GM08714 (cell line): ENCODE data around the gene DCDC2.
"Not testable (repeated sequence)": the region's sequence is repeated elsewhere in the genome, so short reads cannot be mapped to it uniquely, and the experiment has no call there.

Experiments used
- H3K4me3 ChIP-seq: fragments of 200-500 bp; sonication (Bioruptor generic); 2 replicates; pipeline ENCODE4 v1.5.1; 2014; ENCODE audit warnings: mild to moderate bottlenecking, low read length, inconsistent platforms
- ZNF274 ChIP-seq: IDR thresholded peaks from 2 replicates; pipeline ENCODE4 v1.6.1; 2012; ENCODE audit warnings: mild to moderate bottlenecking, low read depth, low read length

DCDC2 gene

DNA sequence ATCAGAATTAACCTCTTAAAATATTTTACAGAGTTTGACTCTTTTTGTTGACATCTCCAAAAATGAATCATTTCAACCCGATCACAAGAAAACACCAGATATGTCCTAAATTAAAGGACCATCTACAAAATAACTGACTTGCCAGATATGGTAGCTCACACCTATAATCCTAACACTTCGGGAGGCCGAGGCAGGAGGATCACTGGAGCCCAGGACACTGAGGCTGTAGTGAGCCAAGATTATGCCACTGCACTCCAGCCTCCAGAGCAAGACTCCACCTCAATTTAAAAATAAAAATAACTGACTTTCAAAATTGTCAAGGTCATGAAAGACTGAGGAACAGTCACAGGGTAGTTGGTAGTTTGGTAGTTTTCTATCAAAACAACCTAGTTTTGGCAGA is 34.9 kb downstream of the DCDC2 start:
- no peak for TF ChIP-seq ZNF274
- H3K4me3 ChIP-seq = no peak overlapping the region

DNA sequence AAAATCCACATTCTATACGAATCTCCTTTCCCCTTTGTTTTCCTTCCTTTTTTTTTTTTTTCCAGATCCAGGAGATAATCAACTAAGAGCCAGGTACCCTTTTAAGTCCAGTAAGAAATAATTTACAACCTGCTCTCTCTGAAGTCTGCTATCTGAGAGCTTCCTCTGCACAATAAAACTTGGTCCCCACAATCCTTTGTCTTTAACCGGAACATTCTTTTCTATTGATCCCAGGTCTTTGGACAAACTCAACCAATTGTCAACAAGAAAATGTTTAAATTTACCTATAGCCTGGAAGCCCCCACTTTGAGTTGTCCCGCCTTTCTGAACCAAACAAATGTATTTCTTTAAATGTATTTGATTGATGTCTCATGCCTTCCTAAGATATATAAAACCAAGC is 35.4 kb downstream of the DCDC2 start:
- H3K4me3 ChIP-seq = not testable (repeated sequence)

DNA sequence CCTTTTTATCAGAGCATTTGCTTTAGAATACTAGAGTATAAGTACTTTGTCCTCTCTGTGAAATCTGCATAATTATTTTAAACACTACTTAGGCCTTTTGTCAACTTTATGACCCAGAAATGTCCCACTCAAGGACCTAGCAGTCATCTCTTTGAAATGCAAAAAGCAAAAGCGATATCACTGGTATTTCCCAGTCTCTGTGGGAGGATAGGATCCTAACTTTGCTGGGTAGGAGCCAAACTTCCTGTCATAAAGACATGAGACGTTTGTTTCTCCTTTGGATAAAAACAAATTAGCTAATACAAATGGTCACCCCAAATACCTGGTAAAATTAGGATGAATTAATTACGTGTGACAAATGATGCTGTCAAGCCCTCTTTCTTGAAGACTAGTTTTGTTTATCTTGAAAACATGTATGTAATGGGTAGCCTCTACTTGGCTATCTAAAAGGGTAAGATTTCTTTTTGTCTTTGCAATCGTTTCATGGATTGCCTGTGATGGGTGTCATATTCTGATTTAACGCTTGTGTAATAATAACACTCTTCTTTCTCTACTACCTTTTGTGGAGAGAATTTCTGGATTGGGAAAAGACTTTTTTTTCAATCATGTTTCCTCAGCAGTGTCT is 36.2 kb downstream of the DCDC2 start:
- TF ChIP-seq ZNF274 = no peak

DNA sequence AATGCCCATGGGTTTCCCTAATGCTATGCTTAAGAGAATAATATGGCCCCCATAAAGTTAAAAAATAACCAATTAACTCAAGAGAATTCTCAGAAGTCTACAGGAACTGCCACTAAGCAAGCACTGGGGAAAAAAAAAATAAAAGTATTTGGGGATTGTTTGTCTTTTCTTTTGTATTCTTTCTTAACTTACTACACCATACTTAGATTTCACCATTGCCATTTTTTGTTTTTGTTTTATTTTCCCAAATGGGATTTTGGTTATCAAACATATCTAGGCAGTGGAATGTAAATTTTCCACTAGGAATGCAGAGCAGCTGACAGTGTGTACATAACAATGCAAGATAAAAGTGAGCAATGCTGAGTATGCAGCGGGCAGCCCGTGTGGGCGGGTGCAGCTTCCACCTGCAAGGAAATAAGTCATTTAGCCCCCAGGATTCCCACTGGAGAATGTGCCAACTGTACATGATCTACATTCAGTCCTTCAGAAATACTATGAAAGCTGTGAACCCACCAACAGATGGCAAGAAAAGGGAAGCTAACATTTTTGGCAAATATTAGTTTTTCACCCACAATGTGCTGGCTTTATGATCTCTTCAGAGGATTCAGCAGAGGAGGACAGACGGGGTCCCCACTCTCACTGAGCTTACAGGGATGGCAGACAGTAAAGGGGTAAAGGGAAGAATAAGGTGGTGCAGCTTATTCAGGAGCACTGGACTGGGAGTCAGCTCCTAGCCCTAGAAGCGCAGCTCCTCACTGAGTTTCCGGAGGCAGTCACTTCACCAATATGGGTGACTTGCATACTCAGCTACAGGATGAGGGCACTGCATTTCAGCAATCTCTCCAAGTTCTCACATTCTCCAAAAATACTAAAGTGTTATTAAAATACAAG is 44.4 kb downstream of the DCDC2 start:
- TF ChIP-seq ZNF274 = no peak
- H3K4me3 ChIP-seq = no peak overlapping the region

More for the DNA sequence above, 36.2 kb downstream of the DCDC2 start:
- H3K4me3 ChIP-seq = no peak overlapping the region

DNA sequence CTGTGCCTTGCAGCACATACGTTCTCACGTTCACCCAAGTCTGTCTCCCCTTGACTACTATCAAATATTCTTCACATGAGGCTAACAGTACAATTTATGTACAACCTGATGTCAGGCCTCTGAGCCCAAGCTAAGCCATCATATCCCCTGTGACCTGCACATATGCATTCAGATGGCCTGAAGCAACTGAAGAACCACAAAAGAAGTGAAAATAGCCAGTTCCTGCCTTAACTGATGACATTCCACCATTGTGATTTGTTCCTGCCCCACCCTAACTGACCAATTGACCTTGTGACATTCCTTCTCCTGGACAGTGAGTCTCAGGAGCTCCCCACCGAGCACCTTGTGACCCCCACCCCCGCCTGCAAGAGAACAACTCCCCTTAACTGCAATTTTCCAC is 46.1 kb downstream of the DCDC2 start:
- not testable (repeated sequence) for H3K4me3 ChIP-seq

DNA sequence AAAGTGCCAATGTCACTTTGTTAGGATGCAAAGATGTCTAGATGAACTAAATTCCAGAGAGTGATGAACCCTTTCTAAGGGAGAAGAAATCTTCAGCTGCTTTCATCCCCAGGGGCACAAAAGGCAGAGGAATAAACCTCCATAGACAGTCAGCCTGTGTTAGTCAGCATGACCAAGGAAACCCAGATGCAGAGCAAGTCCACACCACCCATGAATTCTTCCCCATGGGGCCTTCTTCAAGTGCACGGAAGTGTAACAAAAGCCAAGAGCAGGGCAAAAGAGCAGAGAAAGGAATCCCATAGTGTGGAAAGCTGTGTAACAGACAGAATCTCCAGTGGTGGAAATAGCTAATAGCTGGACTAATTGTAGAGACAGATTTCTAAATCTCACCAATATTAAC is 50.0 kb downstream of the DCDC2 start:
- TF ChIP-seq ZNF274 = no peak

DNA sequence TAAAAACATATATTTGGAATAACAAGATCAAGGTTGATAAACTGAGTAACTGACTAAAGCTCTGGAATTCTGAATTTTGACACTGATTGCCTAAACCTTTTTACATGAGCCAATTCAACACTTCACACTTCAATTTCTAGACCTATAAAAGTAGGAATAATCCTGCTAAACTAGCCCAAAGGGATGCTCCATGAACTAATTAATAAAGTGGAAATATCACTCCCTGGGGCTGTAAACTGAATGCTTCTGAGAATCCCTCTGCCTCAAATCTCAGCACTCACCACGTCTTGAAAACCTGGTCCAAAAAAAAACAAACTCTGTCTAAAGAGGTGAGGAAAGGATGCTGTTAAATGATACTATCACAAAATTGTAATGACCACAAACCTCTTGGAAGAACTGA is 50.9 kb downstream of the DCDC2 start:
- H3K4me3 ChIP-seq = no peak overlapping the region
- no peak for TF ChIP-seq ZNF274

More for the DNA sequence above, 50.0 kb downstream of the DCDC2 start:
- H3K4me3 ChIP-seq = no peak overlapping the region

DNA sequence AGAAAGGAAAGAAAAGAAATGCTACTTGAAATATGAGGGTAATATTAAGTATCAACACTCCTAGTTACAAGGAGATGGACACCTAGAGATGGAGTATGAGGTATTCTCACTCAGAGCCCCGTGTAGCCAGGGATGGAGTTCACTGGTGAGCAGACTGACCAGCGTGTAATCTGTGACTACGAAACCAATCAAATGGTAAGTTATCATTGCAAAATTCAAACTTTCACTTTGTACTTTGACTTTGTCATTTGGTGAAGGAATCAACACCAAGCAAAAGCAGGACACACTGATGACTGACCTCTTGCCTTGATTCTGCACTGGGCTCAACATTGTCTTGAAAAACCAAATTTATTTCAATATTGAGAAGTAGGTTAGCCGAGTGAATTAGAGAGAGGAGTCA is 51.8 kb downstream of the DCDC2 start:
- no peak overlapping the region for H3K4me3 ChIP-seq
- TF ChIP-seq ZNF274 = no peak

DNA sequence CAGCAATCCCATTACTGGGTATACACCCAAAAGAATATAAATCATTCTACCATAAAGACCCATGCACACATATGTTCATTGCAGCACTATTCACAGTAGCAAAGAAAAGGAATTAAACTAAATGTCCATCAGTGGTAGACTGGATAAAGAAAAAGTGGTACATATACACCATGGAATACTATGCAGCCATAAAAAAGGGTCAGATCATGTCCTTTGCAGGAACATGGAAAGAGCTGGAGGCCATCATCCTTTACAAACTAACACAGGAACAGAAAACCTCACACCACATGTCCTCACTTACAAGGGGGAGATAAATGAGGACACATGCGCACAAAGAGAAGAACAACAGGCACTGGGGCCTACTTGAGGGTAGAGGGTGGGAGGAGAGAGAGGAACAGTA is 60.9 kb downstream of the DCDC2 start:
- H3K4me3 ChIP-seq = no peak overlapping the region
- no peak for TF ChIP-seq ZNF274

DNA sequence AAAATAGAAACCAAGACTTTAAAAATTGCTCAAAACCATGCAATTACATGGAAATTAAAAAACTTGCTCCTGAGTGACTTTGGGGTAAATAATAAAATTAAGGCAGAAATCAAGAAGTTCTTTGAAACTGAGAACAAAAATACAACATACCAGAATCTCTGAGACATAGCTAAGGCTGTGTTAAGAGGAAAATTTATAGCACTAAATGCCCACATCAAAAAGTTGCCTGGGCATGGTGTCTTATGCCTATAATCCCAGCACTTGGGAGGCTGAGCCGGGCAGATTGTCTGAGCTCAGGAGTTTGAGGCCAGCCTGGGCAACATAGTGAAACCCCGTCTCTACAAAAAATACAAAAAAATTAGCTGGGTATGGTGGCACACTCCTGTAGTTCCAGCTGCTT is 64.0 kb downstream of the DCDC2 start:
- not testable (repeated sequence) for H3K4me3 ChIP-seq

DNA sequence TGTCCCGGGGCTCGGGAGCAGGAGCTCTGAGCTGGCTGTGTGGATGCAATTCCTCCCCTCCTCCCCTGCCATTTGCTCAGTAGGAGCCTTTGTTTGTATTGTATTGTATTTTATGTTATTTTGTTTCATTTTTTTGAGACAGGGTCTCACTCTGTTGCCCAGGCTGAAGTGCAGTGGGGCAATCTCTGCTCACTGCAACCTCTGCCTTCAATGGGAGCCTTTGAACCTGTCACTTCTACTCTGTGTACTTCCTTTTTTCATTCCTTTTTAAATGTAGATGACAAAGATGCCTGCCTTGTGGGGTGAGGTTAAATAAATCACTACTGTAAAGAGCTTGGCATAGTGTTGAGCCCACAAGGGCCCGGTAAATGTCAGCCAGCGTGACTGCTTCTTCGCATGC is 70.6 kb downstream of the DCDC2 start:
- no peak for TF ChIP-seq ZNF274
- no peak overlapping the region for H3K4me3 ChIP-seq

DNA sequence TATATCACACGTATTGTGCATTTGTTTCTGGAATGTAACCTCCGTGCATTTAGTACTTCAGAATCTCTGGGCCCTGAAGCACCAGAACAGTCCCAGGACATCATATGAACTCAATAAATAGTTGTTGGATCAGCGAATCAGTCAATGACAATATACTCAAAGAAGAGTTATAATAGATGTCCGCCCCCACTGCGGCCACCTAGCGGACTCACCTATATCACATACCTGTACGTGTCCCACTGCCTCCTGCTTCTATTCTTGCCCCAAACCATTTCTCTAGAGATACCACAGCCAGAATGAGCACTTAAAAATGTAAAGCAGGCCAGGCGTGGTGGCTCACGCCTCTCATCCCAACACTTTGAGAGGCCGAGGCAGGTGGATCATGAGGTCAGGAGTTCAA is 73.9 kb downstream of the DCDC2 start:
- TF ChIP-seq ZNF274 = no peak
- H3K4me3 ChIP-seq = no peak overlapping the region

DNA sequence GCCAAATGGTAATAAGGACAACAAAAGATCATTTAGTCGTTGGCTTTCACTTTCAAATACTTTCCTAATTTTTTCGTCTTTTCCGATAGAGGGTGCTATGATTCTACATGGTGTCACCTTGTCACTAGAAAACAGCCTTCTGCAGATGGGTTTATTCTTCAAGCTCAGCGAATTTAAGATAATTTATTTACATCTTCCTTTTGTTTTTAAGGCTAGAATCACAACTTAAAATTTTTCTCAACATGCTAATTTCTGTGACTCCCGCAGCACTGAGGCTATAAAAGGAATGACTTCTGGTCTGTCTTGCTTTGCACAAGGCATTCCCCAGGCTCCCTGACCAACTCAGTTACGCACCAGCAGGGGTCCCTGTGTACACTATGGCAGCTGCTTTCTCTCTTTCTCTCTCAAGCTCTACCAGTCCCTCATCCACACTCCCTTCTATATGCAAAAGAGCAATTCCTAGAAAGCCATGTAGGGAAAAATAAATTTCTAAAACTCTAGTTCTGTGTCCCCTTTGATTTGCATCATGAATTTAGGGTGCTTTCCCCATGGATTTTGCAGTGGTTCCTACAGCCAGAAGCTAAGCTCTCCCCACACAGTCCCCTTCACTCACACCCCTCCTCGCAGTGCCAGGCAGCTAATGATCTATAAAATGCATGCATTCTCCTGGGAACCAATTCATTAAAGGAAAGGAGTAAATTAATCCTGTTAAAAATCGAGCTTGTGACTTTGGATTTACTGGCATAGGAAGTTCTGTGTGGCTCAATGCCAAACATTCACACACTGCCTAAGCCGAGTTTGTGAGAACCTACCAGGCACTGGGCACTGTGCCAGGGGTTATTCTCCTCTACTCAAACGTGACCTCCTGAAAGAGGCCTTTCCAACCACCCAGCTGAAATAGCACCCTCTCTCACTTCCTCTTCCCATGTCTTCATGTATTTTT is 74.5 kb downstream of the DCDC2 start:
- no peak overlapping the region; the same call in 1 of the 2 replicates for H3K4me3 ChIP-seq
- TF ChIP-seq ZNF274 = no peak

DNA sequence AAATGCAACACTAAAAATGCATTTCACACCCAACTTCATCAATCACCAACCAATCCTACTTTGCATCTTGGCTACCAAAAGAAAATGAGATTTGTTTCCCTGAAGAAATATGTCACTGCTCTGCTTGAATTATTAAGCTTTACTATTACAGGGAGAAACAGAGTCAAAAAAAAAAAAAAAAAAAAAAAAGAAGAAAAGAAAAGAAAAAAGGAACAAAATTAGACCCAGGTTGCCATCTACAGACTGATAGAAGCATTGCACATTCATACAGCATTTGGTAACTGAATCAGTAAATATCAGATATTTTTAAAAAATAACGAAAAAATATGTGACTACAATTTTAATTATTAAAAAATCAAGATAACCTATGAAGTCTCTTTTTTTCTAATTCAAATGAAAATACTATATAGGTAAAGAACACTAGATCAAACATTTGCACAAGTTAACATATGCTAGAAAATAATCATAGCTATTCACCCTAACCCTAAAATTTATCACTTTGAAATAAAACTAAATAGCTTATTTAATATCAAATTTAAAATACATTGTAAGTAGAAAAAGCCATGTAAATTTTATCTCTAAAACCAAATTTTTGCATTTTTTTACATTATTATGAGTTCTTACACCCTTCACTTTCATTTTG is 83.3 kb downstream of the DCDC2 start:
- no peak overlapping the region for H3K4me3 ChIP-seq
- no peak for TF ChIP-seq ZNF274
